Activated CD4-positive, alpha-beta T cell treated with anti-CD3 and anti-CD28 coated beads, Interleukin-10, Interleukin-2, amounts not matched to agents 100 ng/mL and 50 ng/mL, durations not matched to agents 16 hours and 8 hours (primary cell): ENCODE measurements around the gene SPATA25.
"Not testable (repeated sequence)": the region's sequence is repeated elsewhere in the genome, so short reads cannot be mapped to it uniquely, and the experiment has no call there.

Experiments
- DNase-seq: peaks from one replicate; pipeline ENCODE4 v3.0.0-alpha.2; 2020

Gene SPATA25

GRCh38 chr20:45913116-45913515, 25.7 kb upstream of the SPATA25 start:
- DNase-seq: no peak

DNA sequence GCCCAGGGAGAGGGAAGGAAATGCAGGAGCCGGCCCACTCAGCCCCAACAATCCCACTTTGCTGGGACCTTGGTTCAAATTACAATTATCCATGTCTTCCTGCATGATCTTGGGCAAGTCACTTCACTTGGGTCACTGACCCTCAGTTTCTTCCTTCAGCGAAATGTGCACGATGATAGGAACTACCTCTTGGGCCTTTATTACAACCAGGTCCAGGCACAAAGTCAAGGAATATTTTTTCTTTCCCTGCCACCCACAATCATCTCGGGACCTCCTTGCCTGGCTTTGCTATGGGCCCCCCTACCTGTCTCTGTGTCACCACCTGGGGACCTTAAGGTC, 24.9 kb upstream of the SPATA25 start:
- DNase-seq: no peak

DNA sequence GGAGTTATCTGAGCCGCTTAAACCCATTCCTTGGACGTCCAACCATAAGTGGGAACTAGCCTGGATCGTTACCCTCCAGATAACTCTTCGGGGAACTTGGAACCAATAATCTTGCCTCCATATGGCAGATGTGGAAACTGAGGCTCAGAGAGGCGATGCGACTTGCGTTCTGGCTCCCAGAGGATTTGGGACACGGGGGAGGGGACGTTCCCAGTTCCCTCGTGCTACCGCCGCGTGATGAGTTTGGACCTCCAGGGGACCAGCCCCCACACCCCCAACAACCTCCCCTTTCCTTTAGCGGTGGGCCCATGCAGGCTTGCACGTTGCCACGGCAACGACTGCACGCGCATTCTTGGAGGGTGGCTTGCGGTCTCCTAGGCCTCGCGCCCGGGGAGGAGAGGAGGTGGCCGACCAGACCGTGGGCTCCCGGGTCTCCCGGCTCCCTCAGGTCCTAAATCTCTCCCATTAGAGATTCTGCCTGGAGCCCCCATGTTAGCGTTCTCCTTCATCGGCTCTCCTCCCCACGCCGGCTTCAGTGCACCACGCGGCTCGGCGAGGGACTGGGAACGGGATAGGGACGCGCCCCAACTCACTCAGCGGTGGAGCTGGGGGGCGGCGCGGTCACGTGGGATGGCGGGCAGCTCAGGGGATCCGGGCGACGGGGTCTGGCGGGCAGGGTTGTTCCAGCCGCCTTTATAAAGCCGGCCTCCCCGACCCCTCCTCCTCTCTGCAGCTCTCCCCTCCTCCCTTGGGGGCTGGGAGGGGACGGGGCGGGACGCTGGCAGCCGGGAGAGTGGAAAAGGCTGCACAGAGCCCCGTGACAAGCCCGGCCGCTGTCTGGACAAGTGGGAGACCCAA, 24.3 kb upstream of the SPATA25 start, which contains the start of gene PLTP:
Gene PLTP, minus strand, starts transcription at position 670 of the 858 bp plus-strand sequence. CDS start 703 bp downstream, outside the sequence.
- peak; percentile 36 for DNase-seq

DNA sequence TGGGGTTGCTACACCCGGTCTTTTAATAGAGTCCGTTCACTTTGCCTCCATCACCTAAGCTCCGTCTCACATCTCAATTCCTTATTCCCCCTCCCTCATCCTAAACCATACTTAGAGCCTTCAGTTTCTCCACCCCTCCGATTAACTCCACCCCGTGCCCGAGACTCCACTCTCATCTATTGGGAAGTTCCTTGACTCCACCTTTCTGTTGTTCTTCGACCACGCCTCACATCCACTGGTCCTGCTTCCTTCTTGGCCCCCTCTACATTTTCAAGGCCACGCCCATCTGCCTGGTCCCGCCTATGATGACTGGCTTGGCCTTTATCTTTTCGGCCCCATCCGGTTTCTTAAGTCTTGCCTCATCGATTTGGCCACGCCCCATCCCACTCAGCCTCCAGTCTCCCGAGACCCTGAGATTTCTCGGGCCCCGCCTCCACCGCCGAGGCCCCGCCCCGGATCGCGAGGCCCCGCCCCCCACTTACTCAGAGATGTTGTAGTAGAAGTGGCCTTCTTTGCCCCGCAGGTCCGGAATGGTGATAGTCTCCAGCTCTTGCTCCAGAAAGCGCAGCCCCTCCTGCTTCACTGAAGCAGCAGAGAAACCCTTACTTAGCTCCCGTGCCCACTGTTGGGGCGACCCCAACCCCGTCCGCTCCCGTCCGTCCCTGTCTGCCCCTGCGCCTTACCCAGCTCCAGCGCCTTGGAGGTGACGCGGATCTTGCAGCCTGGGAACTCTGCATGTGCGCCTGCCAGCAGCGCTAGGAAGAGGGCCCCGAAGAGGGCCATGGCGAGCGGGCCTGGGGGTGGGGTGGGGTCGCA, 23.5 kb upstream of the SPATA25 start:
- DNase-seq: peak; percentile 97

GRCh38 chr20:45909817-45910669, 22.6 kb upstream of the SPATA25 start:
- no peak for DNase-seq

DNA sequence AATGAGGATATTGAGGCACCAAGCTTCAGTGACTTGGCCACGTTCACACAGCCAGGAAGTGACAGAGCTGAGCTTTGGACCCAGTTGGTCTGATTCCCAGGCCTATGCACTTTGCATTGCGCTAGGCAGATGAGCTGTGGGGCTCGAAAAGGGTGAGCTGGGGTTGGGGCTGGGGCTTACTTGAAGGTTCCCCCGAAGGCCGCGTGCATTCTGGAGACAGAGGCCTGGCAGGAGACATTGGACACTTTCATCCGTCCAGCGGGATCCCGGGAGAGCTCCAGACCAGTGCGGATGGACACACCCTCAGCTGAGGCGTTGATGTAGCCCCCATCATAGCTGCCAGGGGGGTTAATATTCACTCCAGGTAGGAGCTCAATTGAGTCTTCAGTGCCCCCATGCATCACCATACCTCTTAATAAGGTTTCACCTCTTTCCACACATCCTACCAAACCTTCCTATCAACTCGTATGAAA, 21.9 kb upstream of the SPATA25 start:
- no peak for DNase-seq

- no peak for DNase-seq
Measured at GRCh38 chr20:45908084-45908483, 20.7 kb upstream of the SPATA25 start.

DNA sequence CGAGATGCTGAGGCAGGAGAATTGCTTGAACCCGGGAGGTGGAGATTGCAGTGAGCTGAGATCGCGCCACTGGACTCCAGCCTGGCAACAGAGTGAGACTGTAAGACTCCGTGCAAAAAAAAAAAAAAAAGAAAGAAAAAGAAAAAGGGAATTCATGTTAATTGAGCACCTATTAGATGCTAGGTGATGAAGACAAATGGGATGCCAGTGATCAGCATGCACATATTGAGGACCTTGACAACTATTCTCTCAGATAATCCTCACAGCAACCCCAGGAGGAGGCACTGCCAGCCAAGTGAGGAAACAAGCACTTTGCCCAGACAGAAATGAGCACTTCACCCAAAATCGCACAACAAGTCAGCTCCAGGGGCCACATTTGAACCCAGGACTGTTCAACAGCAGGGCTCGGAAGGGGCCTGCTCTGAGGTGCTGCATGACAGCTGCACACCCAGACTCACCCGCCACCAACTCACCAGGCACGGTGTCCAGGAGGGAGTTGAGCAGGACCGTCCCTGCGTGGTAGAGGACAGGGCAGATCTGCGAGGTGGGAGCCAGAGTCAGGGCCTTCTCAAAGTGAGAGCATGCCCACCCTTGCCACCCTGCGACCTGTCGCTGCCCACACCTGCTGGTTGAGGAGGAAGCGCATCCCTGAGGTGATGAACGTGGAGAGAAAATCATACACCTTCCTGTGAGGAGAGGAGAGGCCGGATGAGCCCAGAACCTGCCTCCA, 20.0 kb upstream of the SPATA25 start:
- no peak for DNase-seq

DNA sequence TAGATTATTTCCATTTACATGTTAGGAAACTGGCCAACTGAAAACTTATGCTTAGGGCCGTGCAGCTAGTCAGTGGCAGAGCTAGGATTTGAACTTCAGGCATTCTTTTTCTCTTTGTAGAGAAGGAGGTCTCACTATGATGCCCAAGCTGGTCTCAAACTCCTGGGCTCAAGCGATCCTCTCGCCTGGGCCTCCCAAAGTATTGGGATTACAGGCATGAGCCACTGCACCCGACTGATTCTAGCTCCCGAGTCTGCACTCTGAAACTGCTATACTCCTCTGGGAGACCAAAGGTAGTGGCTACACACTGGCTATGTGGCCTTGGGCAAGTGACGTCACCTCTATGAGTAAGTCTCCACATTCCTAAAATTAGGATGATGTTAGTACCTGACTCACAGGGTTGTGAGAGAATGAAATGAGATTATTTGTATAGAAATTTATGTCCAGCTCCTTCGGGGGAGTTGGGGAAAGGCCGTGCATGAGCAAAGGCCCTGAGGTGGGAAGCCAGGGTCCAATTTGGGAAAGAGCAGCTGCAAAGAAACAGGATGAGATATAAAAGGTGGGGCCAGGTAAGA, 18.2 kb upstream of the SPATA25 start:
- DNase-seq: no peak

- no peak for DNase-seq
Measured at GRCh38 chr20:45904583-45905504, 17.4 kb upstream of the SPATA25 start.

DNA sequence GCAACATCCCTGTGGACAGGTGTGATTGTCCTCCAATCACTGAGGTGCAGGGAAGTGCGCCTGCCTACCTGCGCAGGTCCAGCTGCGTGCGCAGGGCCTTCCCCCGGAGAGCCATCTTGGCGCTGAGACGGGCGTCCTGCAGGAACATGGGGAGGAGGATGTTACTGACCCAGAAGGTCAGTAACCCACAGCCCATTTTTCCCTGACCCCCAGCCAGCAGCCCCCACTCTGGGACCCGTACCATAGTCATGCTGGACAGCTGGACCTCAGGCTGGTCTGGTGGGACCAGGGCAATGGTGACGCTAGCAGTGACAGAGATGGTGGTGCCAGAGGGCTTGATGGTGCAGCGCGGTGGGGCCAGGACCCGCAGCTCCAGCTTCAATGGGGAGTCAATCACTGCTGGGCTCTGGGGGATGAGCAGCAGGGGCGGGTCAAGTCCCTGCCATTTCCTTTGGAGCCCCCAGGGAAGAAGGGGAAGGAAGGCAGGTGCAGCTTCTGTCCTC, 14.8 kb upstream of the SPATA25 start:
- DNase-seq: no peak

DNA sequence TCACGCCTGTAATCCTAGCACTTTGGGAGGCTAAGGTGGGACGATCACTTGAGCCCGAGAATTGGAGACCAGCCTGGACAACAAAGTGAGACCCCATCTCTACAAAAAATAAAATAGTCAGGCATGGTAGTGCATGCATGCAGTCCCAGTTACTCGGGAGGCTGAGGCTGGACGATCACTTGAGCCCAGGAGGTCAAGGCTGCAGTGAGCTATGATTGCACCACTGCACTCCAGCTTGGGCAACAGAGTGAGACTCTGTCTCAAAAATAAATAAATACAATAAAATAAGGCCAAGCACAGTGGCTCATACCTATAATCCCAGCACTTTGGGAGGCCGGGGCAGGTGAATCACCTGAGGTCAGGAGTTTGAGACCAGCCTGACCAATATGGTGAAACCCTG, 13.9 kb upstream of the SPATA25 start:
- DNase-seq: not testable (repeated sequence)

GRCh38 chr20:45899046-45899835, 11.8 kb upstream of the SPATA25 start:
- no peak for DNase-seq

DNA sequence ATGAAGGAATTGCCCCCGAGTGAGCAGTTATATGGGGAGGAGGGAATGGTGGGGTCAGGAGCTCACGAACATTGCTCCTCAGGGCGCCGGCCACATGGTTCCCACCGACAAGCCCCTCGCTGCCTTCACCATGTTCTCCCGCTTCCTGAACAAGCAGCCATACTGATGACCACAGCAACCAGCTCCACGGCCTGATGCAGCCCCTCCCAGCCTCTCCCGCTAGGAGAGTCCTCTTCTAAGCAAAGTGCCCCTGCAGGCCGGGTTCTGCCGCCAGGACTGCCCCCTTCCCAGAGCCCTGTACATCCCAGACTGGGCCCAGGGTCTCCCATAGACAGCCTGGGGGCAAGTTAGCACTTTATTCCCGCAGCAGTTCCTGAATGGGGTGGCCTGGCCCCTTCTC, 10.9 kb upstream of the SPATA25 start:
- DNase-seq: no peak

DNA sequence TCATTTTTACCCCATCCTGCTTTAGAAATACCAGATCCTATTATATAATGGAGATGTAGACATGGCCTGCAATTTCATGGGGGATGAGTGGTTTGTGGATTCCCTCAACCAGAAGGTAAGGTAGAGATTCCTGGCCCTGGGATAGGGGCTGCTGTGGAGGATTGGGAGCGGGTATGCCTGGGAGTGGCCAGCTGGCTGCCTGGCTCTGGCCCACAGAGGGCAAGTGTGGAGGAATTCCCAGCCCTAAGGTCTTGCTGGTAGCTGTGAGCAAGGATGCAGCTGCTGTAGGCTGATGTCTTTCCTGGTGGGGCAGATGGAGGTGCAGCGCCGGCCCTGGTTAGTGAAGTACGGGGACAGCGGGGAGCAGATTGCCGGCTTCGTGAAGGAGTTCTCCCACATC, 10.3 kb upstream of the SPATA25 start:
- no peak for DNase-seq

DNA sequence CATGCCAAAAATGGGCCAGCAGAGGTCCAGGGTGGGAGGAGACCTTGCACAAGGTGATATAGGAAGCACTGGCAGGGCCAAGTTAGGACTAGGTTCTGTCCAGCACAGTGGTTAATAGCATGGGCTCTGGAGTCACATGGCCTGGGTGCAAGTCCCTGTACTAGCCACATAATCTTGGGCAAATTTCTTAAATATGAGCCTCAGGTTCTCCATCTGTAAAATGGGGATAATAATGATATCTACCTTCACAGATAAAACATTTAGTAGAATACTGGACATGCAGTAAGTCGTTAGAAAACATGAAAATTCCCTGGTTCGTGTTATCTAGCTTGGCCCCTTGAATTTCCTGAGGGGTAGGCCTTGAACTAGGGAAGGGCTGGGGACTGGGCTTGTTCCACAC, 9.9 kb upstream of the SPATA25 start:
- no peak for DNase-seq

- DNase-seq: no peak
Measured at GRCh38 chr20:45896641-45897161, 9.3 kb upstream of the SPATA25 start.

- DNase-seq: no peak
Measured at GRCh38 chr20:45894797-45895196, 7.4 kb upstream of the SPATA25 start.

- DNase-seq: no peak
Measured at GRCh38 chr20:45893831-45894230, 6.4 kb upstream of the SPATA25 start.
